SK-N-SH (cell line): Measurements from ENCODE around the gene ZNF91.

Experiments used
- CHD2 ChIP-seq: fragments of 150-350 bp; IDR thresholded peaks from 2 replicates; pipeline ENCODE4 v1.6.1; 2018; ENCODE audit warnings: low read length; ENCODE audit not compliant: partially characterized antibody
- CTCF ChIP-seq: fragments of 200-600 bp; sonication (generic); IDR thresholded peaks from 2 replicates; pipeline ENCODE4 v1.6.1; 2017; ENCODE audit warnings: antibody characterized with exemption, mild to moderate bottlenecking, moderate library complexity
- EZH2phosphoT487 ChIP-seq: fragments of 200-600 bp; sonication (generic); IDR thresholded peaks from 2 replicates; pipeline ENCODE4 v1.6.1; 2017; ENCODE audit warnings: low read depth, mixed run types, mild to moderate bottlenecking, antibody characterized with exemption, moderate library complexity, borderline replicate concordance
- FOXM1 ChIP-seq: IDR thresholded peaks from 2 replicates; pipeline ENCODE4 v1.4.0; 2012; ENCODE audit warnings: low read depth, mild to moderate bottlenecking
- GATA2 ChIP-seq: sonication (generic); formaldehyde crosslinking; IDR thresholded peaks from 2 replicates; pipeline ENCODE4 v1.5.0; 2020; ENCODE audit warnings: mild to moderate bottlenecking, missing genetic modification reagents
- MXI1 ChIP-seq: IDR thresholded peaks from 2 replicates; pipeline ENCODE4 v1.6.1; 2012; ENCODE audit warnings: mild to moderate bottlenecking, low read depth, low read length, improper control_type of control experiment
- PBX3 ChIP-seq: IDR thresholded peaks from 2 replicates; pipeline ENCODE4; 2012
- POLR2AphosphoS5 ChIP-seq: IDR thresholded peaks from 2 replicates; pipeline ENCODE4 v1.6.1; 2012; ENCODE audit warnings: low read depth, low read length
- REST ChIP-seq: IDR thresholded peaks from 2 replicates; pipeline ENCODE4 v1.6.1; 2012; ENCODE audit warnings: mild to moderate bottlenecking, low read depth, low read length, moderate library complexity
- SMC3 ChIP-seq: IDR thresholded peaks from 2 replicates; pipeline ENCODE4 v1.6.1; 2012; ENCODE audit warnings: low read depth, low read length, improper control_type of control experiment
- TAF1 ChIP-seq: IDR thresholded peaks from 2 replicates; pipeline ENCODE4 v1.6.1; 2012; ENCODE audit warnings: low read depth, mild to moderate bottlenecking, low read length, moderate library complexity, borderline replicate concordance
- USF1 ChIP-seq: IDR thresholded peaks from 2 replicates; pipeline ENCODE4 v1.4.0; 2012; ENCODE audit warnings: low read depth, borderline replicate concordance
- YY1 ChIP-seq: IDR thresholded peaks from 2 replicates; pipeline ENCODE4 v1.4.0; 2012; ENCODE audit warnings: low read depth, mild to moderate bottlenecking

GRCh38 chr19:23294141-23294540 is 101.1 kb downstream of the ZNF91 start:
- TF ChIP-seq REST (no peak), CTCF (no peak), MXI1 (no peak), USF1 (no peak), POLR2AphosphoS5 (no peak), GATA2 (CRISPR knock-in tag) (no peak), SMC3 (no peak), TAF1 (no peak), FOXM1 (no peak), YY1 (no peak), PBX3 (no peak), CHD2 (no peak), EZH2phosphoT487 (no peak)
